Lower lobe of right lung (tissue), 2 donors: ENCODE measurements around the gene S100A8. TPM values are rescaled to one million over a fixed set of nuclear protein-coding genes. Genes with fewer than 3 reads are reported as not detected.
"Not testable (repeated sequence)": the region's sequence is repeated elsewhere in the genome, so short reads cannot be mapped to it uniquely, and the experiment has no call there.

ENCODE experiments used
- ATAC-seq, 2 donors: fragments of 200-7000 bp; cut with Tn5 transposase; one replicate each; pipeline ENCODE4 v1.9.1; 2020 to 2022; ENCODE audit warnings: mild to moderate bottlenecking in 2 of 2, moderate library complexity in 2 of 2
- DNase-seq: peaks from one replicate; pipeline ENCODE4 v3.0.0-alpha.2; 2020
- H3K27ac ChIP-seq: fragments of 200-600 bp; one replicate; pipeline ENCODE4 v1.8.0; 2022
- H3K27me3 ChIP-seq: fragments of 200-600 bp; one replicate; pipeline ENCODE4 v1.8.0; 2022; ENCODE audit warnings: low read depth
- H3K36me3 ChIP-seq: fragments of 200-600 bp; one replicate; pipeline ENCODE4 v1.8.0; 2022; ENCODE audit warnings: mild to moderate bottlenecking
- H3K4me1 ChIP-seq: fragments of 200-600 bp; one replicate; pipeline ENCODE4 v1.8.0; 2022
- H3K4me3 ChIP-seq: fragments of 200-600 bp; one replicate; pipeline ENCODE4 v1.8.0; 2022; ENCODE audit warnings: mild to moderate bottlenecking
- H3K9me3 ChIP-seq: fragments of 200-600 bp; one replicate; pipeline ENCODE4 v1.8.0; 2022
- intact Hi-C: fragments of 100-400 bp; cut with DNase I; formaldehyde crosslinking; loops from one replicate; pipeline ENCODE4 v1.11.0; 2022
- total RNA-seq: library from RNA; stranded (reverse); fragmentation: NEBNext Ultra II Directional; extraction: Animal tissue kit (Norgen Biotek cat#: 25700); gene quantifications from one replicate; pipeline ENCODE4 v1.2.1, GENCODE V29; 2021
- TF ChIP-seq, protein P1 (sequence below): fragments of 200-600 bp; IDR thresholded peaks from one replicate; pipeline ENCODE4 v1.8.0; 2022; ENCODE audit warnings: antibody characterized with exemption, mild to moderate bottlenecking
- donor health status: DM: no; HTN: yes; CAD: no; lungs with severe emphysema.

S100A8 gene
- total RNA-seq, 1 donor from 2014 or later: 622 TPM

DNA sequence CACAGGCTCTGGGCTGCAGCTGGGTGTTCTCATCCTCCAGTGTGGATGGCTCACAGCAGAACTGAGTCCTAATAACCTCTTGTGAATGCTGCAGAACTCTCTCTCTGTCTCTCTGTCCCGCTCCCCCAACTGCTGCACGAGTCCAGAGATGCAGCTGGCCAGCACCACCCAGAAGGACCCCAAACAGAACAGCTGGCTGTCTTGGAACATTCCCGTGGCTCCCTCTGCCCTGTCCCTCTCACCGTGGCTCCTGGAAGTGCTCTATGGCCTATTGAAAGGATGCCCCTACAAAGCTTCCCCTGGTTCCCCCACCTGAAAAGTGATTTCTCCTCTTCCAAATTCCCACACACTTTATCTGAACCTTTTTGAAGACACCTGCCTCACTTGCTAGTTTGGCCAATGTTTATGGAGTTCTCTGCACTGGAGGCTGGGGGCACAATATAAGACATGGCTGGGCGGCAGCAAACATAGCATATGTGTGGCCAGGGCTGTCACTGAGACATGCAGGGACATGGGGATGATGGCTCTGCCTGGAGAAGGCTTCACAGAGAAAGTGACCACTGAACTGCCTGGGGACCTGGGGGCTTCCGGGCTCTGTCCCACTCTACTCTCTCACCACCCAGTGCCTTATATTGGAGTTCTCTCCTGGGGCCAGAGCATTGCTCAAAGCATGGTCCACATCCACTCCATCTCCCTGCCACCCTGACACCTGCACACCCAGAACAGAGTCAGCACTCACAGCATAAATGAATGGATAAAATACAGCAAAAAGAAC, 15.1 kb upstream of the S100A8 start:
- intact Hi-C loops, H3K4me1 ChIP-seq, H3K27ac ChIP-seq, DNase-seq, H3K27me3 ChIP-seq, ATAC-seq, H3K9me3 ChIP-seq, H3K36me3 ChIP-seq, H3K4me3 ChIP-seq: not testable (repeated sequence)

- H3K4me3 ChIP-seq: no peak overlapping the region
- ATAC-seq: peak; percentile 80 to 88
- peak; percentile 85 for DNase-seq
Observed at GRCh38 chr1:153404768-153405167, 13.9 kb upstream of the S100A8 start.

GRCh38 chr1:153404086-153404635, 13.3 kb upstream of the S100A8 start:
- Histone ChIP-seq H3K4me1 (no peaks in the 10 kb centered on the region), H3K4me3 (no peak overlapping the region), H3K9me3 (no peaks in the 10 kb centered on the region), H3K36me3 (no peaks in the 10 kb centered on the region), H3K27ac (no peak overlapping the region), H3K27me3 (peaks cover 8% of the 10 kb centered on the region)
- DNase-seq: no peak
- TF ChIP-seq, protein P1, sequence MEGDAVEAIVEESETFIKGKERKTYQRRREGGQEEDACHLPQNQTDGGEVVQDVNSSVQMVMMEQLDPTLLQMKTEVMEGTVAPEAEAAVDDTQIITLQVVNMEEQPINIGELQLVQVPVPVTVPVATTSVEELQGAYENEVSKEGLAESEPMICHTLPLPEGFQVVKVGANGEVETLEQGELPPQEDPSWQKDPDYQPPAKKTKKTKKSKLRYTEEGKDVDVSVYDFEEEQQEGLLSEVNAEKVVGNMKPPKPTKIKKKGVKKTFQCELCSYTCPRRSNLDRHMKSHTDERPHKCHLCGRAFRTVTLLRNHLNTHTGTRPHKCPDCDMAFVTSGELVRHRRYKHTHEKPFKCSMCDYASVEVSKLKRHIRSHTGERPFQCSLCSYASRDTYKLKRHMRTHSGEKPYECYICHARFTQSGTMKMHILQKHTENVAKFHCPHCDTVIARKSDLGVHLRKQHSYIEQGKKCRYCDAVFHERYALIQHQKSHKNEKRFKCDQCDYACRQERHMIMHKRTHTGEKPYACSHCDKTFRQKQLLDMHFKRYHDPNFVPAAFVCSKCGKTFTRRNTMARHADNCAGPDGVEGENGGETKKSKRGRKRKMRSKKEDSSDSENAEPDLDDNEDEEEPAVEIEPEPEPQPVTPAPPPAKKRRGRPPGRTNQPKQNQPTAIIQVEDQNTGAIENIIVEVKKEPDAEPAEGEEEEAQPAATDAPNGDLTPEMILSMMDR: no peak
- ATAC-seq: no peak
- intact Hi-C loops: no loop called here

More at GRCh38 chr1:153404768-153405167, 13.9 kb upstream of the S100A8 start:
- no peaks in the 10 kb centered on the region for H3K9me3 ChIP-seq
- peaks cover 8% of the 10 kb centered on the region for H3K27me3 ChIP-seq
- no peaks in the 10 kb centered on the region for H3K4me1 ChIP-seq
- TF ChIP-seq, protein P1: peak; percentile 60
- intact Hi-C loops: no loop called here
- no peak overlapping the region for H3K27ac ChIP-seq
- no peaks in the 10 kb centered on the region for H3K36me3 ChIP-seq

- H3K36me3 ChIP-seq: no peaks in the 10 kb centered on the region
- H3K4me1 ChIP-seq: no peaks in the 10 kb centered on the region
- intact Hi-C loops: no loop called here
- TF ChIP-seq, protein P1: no peak
- ATAC-seq (no peak), DNase-seq (no peak)
- no peak overlapping the region for H3K4me3 ChIP-seq
- peaks cover 8% of the 10 kb centered on the region for H3K27me3 ChIP-seq
- H3K27ac ChIP-seq: no peak overlapping the region
- H3K9me3 ChIP-seq: no peaks in the 10 kb centered on the region
Observed at GRCh38 chr1:153403421-153404085, 12.7 kb upstream of the S100A8 start.

DNA sequence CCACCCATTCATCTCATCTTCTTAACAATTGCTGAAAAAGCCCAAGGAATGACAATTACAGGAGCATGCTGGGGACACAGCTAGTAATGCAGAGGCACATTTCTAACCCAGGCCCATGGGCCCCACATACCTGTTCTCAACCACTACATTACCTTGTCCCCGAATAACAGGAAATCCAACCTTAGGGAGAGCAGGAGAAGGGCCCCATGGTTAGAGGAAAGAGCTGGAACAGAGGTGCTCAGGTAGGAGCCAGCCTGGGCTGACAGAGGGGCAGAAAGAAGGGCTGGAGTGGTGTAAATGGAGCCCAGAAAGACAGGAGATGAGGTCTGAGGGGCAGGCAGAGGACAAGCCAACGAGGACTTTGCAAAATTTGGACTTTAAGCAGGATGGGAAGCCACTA, 11.4 kb upstream of the S100A8 start:
- H3K4me1 ChIP-seq: no peaks in the 10 kb centered on the region
- no peaks in the 10 kb centered on the region for H3K36me3 ChIP-seq
- no peak for DNase-seq
- TF ChIP-seq, protein P1: no peak
- H3K27ac ChIP-seq: no peak overlapping the region
- intact Hi-C loops: no loop called here
- H3K4me3 ChIP-seq: no peak overlapping the region
- H3K27me3 ChIP-seq: peaks cover 5% of the 10 kb centered on the region
- no peak for ATAC-seq
- no peaks in the 10 kb centered on the region for H3K9me3 ChIP-seq

GRCh38 chr1:153401461-153401860, 10.6 kb upstream of the S100A8 start:
- DNase-seq (no peak), ATAC-seq (no peak)
- H3K27ac ChIP-seq: no peak overlapping the region
- H3K9me3 ChIP-seq: no peaks in the 10 kb centered on the region
- H3K4me3 ChIP-seq: no peak overlapping the region
- no peaks in the 10 kb centered on the region for H3K36me3 ChIP-seq
- intact Hi-C loops: no loop called here
- no peaks in the 10 kb centered on the region for H3K27me3 ChIP-seq
- TF ChIP-seq, protein P1: no peak
- H3K4me1 ChIP-seq: no peaks in the 10 kb centered on the region
